Esophagus muscularis mucosa (tissue), 4 donors: ENCODE measurements around the gene FAIM.

Source experiments
- CTCF ChIP-seq, 3 experiments: fragments of 200-600 bp in 2 of 3; fragments of 450-650 bp in 1 of 3; sonication (generic) in 2 of 3; IDR thresholded peaks; one replicate each; pipeline ENCODE4 v1.5.1; 2017 to 2019; ENCODE audit warnings: antibody characterized with exemption in 3 of 3, mild to moderate bottlenecking in 2 of 3, moderate library complexity in 1 of 3
- EP300 ChIP-seq: sonication (generic); formaldehyde crosslinking; IDR thresholded peaks from one replicate; pipeline ENCODE4 v1.6.1; 2017; ENCODE audit warnings: antibody characterized with exemption
- POLR2A ChIP-seq: fragments of 450-650 bp; IDR thresholded peaks from one replicate; pipeline ENCODE4 v1.6.1; 2017; ENCODE audit warnings: antibody characterized with exemption, moderate library complexity, mild to moderate bottlenecking, low read depth

GRCh38 chr3:138587374-138587773 lies 21.2 kb upstream of the FAIM start:
- TF ChIP-seq EP300 (no peak), CTCF (IDR thresholded peaks at IDR 0.05) (no peak), POLR2A (no peak)
